ENCODE data around the gene MUC5AC.
"Not testable (repeated sequence)": the region's sequence is repeated elsewhere in the genome, so short reads cannot be mapped to it uniquely, and the experiment has no call there.

MUC5AC gene, protein sequence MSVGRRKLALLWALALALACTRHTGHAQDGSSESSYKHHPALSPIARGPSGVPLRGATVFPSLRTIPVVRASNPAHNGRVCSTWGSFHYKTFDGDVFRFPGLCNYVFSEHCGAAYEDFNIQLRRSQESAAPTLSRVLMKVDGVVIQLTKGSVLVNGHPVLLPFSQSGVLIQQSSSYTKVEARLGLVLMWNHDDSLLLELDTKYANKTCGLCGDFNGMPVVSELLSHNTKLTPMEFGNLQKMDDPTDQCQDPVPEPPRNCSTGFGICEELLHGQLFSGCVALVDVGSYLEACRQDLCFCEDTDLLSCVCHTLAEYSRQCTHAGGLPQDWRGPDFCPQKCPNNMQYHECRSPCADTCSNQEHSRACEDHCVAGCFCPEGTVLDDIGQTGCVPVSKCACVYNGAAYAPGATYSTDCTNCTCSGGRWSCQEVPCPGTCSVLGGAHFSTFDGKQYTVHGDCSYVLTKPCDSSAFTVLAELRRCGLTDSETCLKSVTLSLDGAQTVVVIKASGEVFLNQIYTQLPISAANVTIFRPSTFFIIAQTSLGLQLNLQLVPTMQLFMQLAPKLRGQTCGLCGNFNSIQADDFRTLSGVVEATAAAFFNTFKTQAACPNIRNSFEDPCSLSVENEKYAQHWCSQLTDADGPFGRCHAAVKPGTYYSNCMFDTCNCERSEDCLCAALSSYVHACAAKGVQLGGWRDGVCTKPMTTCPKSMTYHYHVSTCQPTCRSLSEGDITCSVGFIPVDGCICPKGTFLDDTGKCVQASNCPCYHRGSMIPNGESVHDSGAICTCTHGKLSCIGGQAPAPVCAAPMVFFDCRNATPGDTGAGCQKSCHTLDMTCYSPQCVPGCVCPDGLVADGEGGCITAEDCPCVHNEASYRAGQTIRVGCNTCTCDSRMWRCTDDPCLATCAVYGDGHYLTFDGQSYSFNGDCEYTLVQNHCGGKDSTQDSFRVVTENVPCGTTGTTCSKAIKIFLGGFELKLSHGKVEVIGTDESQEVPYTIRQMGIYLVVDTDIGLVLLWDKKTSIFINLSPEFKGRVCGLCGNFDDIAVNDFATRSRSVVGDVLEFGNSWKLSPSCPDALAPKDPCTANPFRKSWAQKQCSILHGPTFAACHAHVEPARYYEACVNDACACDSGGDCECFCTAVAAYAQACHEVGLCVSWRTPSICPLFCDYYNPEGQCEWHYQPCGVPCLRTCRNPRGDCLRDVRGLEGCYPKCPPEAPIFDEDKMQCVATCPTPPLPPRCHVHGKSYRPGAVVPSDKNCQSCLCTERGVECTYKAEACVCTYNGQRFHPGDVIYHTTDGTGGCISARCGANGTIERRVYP (N-terminal part only)

DNA sequence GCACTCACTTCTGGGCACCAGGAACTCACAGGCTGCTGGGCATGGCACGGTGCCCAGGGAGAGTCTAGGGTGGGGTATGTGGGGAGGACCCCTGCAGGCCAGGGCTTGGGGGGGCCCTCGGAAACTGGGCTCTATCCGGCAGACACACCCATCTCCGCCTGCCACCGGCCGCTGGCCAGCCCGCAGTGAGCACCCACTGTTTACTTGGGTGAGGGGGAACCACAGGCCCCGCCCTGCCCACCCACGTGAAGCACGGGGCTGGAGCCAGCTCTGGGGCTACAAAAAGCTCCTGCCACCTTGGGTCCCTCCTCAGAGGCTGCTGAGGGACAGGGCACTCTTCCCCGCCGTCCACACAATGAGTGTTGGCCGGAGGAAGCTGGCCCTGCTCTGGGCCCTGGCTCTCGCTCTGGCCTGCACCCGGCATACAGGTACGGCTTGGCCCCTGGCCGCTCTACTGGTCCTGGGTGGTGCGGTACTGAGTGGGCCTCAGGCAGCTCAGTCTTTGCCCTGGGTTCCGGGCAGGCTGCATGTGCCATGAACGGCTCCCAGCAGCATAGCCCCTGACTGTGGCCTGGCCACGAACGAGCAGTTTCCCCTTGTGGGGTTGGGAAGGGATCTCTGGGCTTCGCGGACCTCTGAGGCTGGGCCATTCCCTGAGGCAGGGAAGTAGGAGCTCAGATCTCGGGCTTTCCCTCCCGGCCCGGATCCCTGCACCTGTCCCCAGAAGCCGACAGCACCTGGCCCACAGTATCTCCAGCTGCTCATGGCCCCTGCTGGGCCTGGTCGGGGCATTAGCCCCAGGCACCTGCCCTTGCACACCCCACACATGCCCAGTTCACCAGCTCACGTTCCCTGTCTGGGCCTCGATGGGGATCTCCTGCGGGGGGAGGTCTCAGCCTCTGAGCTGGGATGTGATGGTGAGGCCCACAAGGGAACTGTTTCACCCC lies at the start of gene MUC5AC:
TSS of gene MUC5AC (plus strand) at position 309 of the 947 bp plus-strand sequence. CDS start at position 356, 47 bp downstream.
- no peak for DNase-seq

DNA sequence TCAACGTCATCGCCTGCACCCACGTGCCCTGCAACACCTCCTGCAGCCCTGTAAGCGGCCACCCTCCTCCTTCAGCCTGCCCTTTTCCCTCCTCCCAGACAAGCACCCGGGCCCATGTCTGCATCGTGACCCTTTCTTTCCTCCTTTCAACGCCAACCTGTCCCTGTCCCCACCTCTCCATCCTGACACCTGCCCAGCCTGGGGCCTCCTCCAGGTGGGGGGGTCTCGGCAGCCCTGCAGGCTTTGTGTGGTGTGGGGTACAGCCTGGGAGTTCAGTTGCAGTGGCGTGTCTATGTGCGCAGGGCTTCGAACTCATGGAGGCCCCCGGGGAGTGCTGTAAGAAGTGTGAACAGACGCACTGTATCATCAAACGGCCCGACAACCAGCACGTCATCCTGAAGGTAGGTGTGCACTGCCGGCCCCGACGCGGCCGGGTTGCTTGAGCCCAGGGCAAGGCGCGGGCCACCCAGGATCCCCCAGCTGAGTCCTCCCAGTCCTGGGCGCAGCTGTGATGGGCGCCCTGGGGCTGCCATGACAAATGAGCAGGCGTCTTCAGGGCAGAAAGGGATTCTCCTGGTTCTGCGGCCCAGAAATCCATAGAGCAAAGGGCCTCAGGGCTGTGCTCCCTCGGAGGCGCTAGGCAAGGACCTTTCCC lies 49.4 kb upstream of the MUC5AC start:
- no peak for DNase-seq

DNA sequence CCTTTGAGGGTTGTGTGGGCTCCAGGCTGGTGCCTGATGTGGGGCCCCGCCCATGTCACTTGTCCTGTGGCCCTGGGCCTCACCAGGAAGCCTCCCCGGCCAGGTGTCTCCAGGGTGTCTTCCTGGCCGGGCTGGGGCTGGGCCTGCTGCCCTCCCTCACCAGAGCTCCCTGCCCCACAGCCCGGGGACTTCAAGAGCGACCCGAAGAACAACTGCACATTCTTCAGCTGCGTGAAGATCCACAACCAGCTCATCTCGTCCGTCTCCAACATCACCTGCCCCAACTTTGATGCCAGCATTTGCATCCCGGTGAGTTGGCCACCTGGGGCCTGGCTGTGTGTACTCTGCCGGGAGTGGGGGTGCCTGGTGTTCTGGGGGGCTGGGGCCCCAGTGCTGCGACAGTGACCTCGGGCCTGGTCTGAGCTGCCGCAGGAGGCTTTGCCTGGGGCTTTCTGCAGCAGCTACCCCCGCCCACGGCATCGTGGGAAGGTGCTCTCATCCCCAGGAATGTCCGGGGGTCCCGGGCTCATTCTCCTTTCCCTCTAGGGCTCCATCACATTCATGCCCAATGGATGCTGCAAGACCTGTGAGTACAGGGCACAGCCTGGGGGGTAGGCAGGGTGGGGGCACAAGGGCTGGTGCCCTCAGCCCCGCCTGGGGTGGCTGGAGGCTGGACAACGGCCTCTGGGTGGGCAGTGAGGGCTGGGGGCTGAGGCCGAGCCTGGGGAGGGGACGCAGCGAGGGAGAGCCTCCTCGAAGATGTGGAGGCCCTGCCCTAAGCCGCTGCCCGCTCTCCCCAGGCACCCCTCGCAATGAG lies 48.4 kb upstream of the MUC5AC start:
- DNase-seq, result no peak

DNA sequence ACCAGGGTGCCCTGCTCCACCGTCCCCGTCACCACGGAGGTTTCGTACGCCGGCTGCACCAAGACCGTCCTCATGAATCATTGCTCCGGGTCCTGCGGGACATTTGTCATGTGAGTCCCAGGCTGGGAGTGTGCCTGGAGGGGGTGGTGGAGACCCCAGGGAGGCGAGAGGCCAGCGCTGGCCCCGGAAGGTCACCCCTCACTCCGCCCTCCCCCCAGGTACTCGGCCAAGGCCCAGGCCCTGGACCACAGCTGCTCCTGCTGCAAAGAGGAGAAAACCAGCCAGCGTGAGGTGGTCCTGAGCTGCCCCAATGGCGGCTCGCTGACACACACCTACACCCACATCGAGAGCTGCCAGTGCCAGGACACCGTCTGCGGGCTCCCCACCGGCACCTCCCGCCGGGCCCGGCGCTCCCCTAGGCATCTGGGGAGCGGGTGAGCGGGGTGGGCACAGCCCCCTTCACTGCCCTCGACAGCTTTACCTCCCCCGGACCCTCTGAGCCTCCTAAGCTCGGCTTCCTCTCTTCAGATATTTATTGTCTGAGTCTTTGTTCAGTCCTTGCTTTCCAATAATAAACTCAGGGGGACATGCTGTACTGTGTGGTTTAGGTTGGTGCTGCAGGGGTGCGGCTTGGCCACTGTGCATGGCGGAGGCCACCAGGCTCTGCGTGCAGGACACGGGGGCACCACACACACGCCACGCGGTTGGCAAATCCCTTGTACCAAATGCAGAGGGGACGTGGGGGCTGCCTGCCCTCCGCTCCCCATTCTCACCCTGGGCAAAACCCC lies 47.6 kb upstream of the MUC5AC start:
- DNase-seq, result no peak

DNA sequence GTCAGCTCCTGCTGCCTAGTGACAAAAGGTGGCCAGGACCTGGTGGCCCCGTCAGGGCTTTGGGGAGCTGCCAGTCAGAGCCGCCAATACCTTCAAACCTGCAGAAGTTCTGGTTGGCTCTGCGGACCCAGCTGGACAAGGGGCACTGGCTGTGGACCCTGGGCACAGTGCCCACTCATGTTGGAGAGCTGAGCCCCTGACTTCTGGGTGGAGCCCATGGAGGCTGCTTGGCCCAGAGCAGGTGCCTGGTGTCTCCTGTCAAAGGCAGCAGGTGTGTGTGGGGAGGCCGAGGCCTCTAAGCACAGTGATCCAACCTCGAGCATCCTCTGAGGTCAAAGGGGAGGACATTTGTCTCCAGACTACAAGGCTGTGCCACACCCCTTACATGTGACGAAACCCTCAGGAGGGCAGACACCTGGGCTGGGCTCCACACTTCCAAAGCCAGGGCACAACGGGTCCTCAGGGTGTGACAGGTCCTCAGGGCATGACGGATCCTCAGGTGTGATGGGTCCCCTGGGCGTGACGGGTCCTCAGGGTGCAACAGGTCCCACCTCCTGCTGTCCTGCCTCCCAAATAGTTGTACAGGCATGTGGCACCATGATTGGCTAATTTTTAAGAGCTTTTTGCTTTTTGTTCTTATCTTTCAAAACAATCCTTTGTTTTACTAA lies 46.1 kb upstream of the MUC5AC start:
- DNase-seq, result no peak

DNA sequence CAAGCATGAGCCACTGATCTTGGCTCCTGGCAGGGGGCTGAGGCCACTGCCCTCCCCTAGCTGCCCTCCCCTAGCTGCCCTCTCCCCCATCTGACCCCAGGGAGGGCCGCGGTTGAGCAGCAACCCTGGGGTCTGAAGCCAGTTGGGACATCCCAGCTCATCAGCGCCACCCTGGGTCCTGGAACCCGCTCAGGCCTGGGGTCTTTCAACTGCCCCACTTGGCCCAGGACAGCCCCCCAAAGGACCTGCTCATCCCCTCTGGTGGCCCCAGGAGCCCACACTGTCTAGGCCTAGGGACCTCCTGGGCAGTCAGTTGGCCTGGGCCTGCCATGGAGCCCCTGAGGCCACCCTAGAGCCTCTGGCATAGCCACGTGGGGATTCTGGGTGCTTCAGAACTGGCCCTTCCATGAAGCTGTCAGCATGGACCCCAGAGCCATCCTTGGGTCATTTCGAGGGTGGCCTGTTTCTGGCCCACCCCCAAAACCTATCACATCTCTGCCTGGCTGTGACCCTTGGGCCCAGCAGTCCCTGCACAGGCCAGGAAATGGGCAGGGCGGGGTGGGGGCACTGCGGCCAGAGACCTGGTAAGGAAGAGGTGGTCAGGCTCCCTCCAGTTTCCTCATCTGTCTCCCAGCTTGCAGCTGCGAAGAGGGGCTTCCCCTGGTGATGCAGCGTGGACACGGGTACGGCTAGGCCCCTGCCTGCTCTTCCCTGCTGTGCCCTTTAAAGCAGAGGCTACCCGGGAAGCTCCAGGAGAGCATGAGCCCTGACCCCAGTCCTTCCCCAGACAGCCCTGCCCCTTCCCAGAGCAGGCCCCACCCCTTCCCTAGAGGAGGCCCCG lies 45.2 kb upstream of the MUC5AC start:
- no peak for DNase-seq

DNA sequence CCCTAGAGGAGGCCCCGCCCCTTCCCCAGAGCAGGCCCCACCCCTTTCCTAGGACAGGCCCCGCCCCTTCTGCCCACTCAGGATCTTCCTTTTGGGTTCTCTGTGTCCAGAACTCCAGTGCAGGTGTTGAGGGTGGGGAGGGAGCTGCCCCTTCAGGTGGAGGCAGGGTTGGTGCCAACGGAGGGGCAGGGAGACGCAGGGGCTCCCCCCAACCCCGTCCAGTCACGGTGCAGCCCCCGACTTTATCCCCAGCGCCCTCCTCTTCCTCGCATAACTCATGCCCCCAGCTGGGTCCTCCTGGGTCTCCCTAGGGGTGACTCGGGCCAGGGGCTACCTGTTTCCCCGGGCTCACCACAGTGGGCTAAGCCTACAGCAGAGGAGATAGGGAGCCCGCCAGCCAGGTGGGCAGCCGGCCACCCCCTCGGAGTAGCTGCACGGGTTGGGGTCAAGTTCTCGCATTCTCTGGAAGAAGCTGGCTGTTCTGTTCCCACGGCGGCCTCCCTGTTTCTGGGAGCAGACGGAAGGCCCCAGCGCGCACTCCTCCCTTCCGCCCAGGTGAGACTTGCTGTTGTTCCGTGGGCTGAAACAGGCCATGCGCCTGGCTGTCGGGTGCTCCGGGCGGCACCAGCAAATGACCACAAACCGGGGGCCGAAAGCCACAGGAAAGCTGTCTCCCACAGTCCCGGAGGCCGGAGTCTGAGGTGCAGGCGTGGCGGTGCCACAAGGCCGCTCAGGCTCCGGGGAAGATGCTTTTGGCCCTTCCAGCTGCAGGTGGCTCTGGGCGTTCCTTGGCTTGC lies 44.1 kb upstream of the MUC5AC start:
- DNase-seq, result no peak

DNA sequence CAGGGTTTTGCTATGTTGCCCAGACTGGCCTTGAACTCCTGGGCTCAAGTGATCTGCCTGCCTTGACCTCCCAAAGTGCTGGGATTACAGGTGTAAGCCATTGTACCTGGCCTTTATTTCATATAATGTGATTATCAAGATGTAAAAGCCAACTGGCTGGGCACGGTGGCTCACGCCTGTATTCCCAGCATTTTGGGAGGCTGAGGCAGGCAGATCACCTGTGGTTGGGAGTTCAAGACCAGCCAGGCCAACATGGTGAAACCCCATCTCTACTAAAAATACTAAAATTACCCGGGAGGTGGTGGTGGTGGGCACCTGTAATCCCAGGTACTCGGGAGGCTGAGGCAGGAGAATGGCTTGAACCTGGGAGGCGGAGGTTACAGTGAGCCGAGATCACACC lies 42.5 kb upstream of the MUC5AC start:
- not testable (repeated sequence) for DNase-seq

DNA sequence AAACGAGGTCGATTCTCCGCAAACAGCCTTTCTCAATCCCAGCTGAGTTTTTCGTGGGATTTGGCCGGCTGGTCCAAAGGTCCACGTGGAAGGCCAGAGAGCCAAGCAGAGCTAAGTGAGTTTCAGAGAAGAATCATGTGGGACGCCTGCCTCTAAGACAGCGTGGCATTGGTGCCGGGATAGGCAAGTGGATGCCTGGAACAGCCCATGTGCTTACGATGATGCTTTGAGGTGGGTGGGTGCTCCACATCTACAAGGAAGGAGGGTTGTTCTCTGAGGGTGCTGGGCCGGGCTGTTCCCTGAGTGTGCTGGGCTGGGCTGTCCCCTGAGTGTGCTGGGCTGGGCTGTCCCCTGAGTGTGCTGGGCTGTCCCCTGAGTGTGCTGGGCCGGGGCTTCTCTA lies 41.6 kb upstream of the MUC5AC start:
- DNase-seq, result no peak

DNA sequence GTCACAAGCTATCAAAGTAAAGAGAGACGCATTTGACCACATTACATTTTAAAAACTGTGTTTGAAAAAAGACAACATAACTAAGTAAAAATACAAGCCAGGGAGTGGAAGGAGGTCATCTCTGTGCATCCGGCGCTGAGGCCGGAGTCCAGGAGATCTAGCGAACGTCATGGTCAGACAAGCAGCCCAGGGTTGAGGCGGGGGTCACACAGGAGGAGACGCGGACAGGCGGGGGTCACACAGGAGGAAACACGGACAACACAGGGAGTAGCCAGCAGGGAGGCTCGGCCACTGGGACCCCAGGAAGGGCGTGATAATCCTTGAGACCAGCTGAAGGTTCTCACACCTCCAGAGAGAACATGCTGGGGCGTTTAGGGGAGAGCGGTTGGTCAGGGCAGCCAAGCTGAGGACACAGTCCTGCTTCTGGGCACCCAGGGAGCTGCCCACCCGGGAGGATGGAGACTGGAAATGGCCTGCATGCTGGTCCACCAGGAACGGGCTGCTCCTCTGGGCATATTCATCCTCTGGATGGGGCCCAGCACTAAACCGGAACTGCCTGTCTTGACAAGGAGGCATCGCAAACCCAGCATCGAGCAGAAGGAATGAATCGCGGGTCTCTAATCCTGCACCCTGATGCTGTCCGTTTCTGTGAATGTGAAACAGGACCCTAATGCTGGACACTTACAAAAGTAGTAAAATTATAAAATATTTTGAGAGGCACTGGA lies 40.9 kb upstream of the MUC5AC start:
- DNase-seq, result no peak

DNA sequence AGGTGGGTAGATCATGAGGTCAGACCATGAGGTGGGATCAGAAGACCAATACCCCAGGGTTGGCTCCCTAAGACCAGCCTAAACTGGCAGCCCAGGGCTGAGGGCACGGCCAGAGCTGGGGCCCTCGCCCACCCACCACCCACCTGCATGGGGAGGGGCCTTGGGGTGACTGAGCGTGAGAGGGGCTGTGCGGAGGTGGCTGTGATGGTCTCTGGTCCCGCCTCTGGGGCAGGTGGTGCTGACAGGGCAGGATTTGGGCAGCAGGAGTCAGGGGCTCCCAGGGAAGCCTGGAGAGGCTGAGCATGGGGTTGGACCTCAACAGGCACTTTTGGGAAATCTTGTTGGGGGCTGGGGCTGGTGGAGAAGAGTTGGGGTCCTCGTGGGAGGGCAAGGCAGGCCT lies 39.8 kb upstream of the MUC5AC start:
- no peak for DNase-seq

DNA sequence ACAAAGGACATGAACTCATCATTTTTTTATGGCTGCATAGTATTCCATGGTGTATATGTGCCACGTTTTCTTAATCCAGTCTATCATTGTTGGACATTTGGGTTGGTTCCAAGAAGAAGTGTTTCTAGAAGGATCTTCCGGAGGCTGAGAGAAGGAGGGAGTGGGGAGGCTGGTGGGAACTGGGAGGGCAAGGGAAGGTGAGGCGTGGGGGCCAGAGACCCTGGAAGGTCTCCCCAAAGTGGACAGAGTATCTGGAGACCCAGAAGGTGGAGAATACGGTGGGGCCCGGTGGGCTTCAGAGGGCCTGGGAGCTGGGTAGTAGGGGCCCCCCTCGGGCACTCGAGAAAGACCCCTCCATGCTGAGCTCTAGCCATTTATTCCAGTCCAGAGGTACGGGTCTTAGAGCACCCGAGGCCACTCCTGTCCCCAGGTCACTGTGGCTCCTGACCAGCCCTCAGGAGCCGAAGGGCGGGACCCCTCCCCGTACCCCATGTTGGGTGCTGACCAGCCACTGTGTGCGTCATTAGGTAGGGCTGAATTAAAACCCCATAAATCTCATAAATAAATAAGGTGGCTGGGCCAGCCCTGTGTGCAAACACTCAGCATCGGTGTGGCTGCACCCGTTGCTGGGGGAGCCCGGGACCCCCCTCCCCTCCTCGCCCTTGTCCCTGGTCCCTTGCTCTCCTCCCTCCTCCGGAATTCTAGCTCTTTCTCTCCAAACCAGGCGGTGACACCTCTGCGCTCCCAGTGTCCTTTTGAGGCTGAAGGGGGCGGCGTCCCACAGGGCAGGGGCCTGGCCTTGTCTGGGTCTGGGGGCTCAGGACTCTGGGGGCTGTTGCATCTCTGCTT lies 38.8 kb upstream of the MUC5AC start:
- DNase-seq, result no peak

DNA sequence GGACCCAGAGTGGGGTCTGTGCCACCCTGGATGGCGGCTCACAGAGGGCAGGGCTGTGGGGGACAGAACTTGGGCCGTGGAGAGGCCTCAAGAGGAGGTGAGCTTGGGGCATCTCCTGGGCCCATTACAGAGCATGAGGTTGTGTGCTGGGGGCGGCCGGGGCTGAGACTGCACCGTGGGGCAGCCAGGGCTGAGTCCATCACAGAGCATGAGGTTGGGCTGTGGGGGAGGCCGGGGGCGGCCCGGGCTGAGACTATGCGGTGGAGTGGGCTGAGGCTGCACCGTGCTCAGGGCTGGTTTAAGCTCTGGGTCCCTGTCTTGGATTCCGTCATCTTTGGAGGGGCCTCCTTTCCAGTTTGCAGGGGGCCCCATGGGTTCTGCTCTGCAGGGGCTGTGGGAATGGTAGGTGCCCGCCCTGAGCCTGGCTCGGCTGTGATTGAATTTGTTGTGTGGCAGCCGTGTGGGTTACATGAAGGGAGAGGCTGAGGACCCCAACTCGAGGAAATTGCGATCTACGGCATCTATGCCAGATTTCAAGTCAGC lies 38.1 kb upstream of the MUC5AC start:
- no peak for DNase-seq

DNA sequence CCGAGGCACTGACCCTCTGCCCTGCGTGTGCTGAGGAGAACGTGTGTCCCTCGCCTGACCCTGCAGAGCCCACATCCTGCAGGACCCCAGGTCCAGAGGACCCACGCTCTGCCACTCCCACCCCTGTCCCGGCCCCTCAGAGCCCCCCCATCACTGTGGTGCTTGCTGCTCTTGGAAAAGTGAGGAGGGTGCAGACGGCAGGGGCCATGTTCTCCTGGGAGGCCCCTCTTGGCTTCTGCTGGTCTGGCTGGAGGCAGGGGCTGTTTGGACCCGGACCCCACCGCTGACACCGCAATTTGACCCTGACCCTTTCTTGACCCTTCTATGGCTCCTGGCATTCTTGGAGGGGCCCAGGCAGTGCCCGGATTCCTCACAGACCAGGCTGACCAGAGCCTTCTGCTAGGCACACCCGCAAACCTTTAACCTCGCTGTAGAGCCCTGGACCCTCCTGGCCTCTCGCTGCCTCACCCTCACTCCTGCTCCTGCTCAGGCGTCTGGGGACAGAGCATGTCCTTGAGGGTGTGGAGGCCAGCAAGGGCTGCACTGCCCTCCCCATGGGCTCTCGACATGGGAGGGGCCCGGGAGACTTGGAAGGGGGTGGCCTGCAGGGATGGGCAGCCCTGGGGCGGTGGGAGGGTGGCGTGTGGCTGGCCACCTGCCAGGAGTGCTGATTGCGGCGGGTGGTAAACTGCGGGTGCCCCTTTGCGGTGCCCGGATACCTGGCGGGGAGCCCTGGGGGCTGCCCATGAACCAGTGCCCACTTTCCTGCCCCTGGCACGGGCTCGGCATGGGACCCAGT lies 37.0 kb upstream of the MUC5AC start:
- no peak for DNase-seq

Measured in amniotic stem cell (primary cell).